Measurements from ENCODE around the gene NEU3. TPM values are rescaled to one million over a fixed set of nuclear protein-coding genes. Genes with fewer than 3 reads are reported as not detected.
"Not testable (repeated sequence)": the region's sequence is repeated elsewhere in the genome, so short reads cannot be mapped to it uniquely, and the experiment has no call there.

The NEU3 gene
- total and polyA plus RNA-seq, 2 donors (not counting 1 experiment from before 2014, with no cell fraction given) = 17.0 to 17.4 TPM

- no peaks in the 10 kb centered on the region for H3K27me3 ChIP-seq (replicated peaks in 1 of 4; ENCODE audit: control extremely low read depth in 1 of 4, control insufficient read depth in 3 of 4, insufficient read depth in 4 of 4, low read length in 3 of 4)
- TF ChIP-seq EZH2 (IDR thresholded peaks at IDR 0.05; ENCODE audit: borderline replicate concordance, insufficient read depth, low read depth, low read length, poor library complexity, severe bottlenecking) = no peak
- TF ChIP-seq CTCF (IDR thresholded peaks at IDR 0.05) = no peak
- Mint-ChIP-seq H3K4me1 (peaks cover 9% of the 10 kb centered on the region), H3K27ac (no peak overlapping the region), H3K27me3 (peaks cover 6% of the 10 kb centered on the region), H3K4me3 (no peak overlapping the region), H3K9me3 (ENCODE audit: insufficient read depth) (peaks cover 10% of the 10 kb centered on the region)
- intact Hi-C loops (cut with micrococcal nuclease) = no loop called here
- H3K9ac ChIP-seq (ENCODE audit: low read length) = no peak overlapping the region
- no peak overlapping the region for H3K4me2 ChIP-seq (replicated peaks; ENCODE audit: low read depth, low read length, poor library complexity, severe bottlenecking)
- no peaks in the 10 kb centered on the region for H3K36me3 ChIP-seq (replicated peaks in 1 of 2; ENCODE audit: control extremely low read depth in 1 of 2, control insufficient read depth in 1 of 2, extremely low read depth in 1 of 2, insufficient read depth in 2 of 2, low read length in 1 of 2)
- ChIA-PET CTCF (no interaction called here), POLR2A (no interaction called here)
- peaks cover 3 to 9% of the 10 kb centered on the region in 2 donors for H3K4me1 ChIP-seq (ENCODE audit: control insufficient read depth in 2 of 2, insufficient read depth in 2 of 2, low read length in 2 of 2)
- peaks cover 0 to 6% (median 0%) of the 10 kb centered on the region in 3 donors for H3K9me3 ChIP-seq (ENCODE audit: control extremely low read depth in 1 of 3, control insufficient read depth in 2 of 3, insufficient read depth in 1 of 3, low read length in 2 of 3)
- H3K4me3 ChIP-seq (ENCODE audit: control extremely low read depth in 1 of 5, extremely low read depth in 1 of 5, insufficient read depth in 1 of 5, low read depth in 2 of 5, low read length in 4 of 5) = no peak overlapping the region
- H3K79me2 ChIP-seq (ENCODE audit: control insufficient read depth, insufficient read depth, low read length) = no peaks in the 10 kb centered on the region
- no peak for ATAC-seq (ENCODE audit: low read depth)
- H2AFZ ChIP-seq (ENCODE audit: insufficient read depth, low read depth, low read length, poor library complexity, severe bottlenecking) = no peak overlapping the region
- DNase-seq = no peak
- no peak overlapping the region for H3K27ac ChIP-seq (ENCODE audit: low read length in 2 of 2)
- WGBS (ENCODE audit: insufficient coverage) = 97% methylated on average over 11 of the region's 11 CpGs
- no peaks in the 10 kb centered on the region for H4K20me1 ChIP-seq (ENCODE audit: control insufficient read depth, insufficient read depth, low read length, poor library complexity, severe bottlenecking)
Measured at GRCh38 chr11:75040167-75040770, 51.5 kb downstream of the NEU3 start.

- peaks cover 0 to 3% of the 10 kb centered on the region in 2 donors for H3K4me1 ChIP-seq (ENCODE audit: control insufficient read depth in 2 of 2, insufficient read depth in 2 of 2, low read length in 2 of 2)
- intact Hi-C loops (cut with micrococcal nuclease) = no loop called here
- no peak overlapping the region for H3K4me3 Mint-ChIP-seq
- no peaks in the 10 kb centered on the region for H3K36me3 ChIP-seq (replicated peaks in 1 of 2; ENCODE audit: control extremely low read depth in 1 of 2, control insufficient read depth in 1 of 2, extremely low read depth in 1 of 2, insufficient read depth in 2 of 2, low read length in 1 of 2)
- H3K27ac Mint-ChIP-seq = no peak overlapping the region
- H3K9me3 ChIP-seq (ENCODE audit: control extremely low read depth in 1 of 3, control insufficient read depth in 2 of 3, insufficient read depth in 1 of 3, low read length in 2 of 3) = peaks cover 0 to 6% (median 0%) of the 10 kb centered on the region in 3 donors
- no peaks in the 10 kb centered on the region for H3K79me2 ChIP-seq (ENCODE audit: control insufficient read depth, insufficient read depth, low read length)
- ATAC-seq (ENCODE audit: low read depth) (no peak), DNase-seq (no peak)
- H3K9ac ChIP-seq (ENCODE audit: low read length) = no peak overlapping the region
- H3K4me2 ChIP-seq (replicated peaks; ENCODE audit: low read depth, low read length, poor library complexity, severe bottlenecking) = no peak overlapping the region
- peaks cover 10% of the 10 kb centered on the region for H3K9me3 Mint-ChIP-seq (ENCODE audit: insufficient read depth)
- CTCF ChIA-PET = no interaction called here
- H4K20me1 ChIP-seq (ENCODE audit: control insufficient read depth, insufficient read depth, low read length, poor library complexity, severe bottlenecking) = no peaks in the 10 kb centered on the region
- no peak overlapping the region for H3K27ac ChIP-seq (ENCODE audit: low read length in 2 of 2)
- no peak overlapping the region for H3K4me3 ChIP-seq (ENCODE audit: control extremely low read depth in 1 of 5, extremely low read depth in 1 of 5, insufficient read depth in 1 of 5, low read depth in 2 of 5, low read length in 4 of 5)
- H2AFZ ChIP-seq (ENCODE audit: insufficient read depth, low read depth, low read length, poor library complexity, severe bottlenecking) = no peak overlapping the region
- WGBS (ENCODE audit: insufficient coverage) = no CpG with 5 or more reads among the region's 2 CpGs
- no peaks in the 10 kb centered on the region for H3K27me3 ChIP-seq (replicated peaks in 1 of 4; ENCODE audit: control extremely low read depth in 1 of 4, control insufficient read depth in 3 of 4, insufficient read depth in 4 of 4, low read length in 3 of 4)
- peaks cover 5% of the 10 kb centered on the region for H3K4me1 Mint-ChIP-seq
- POLR2A ChIA-PET = no interaction called here
- peaks cover 6% of the 10 kb centered on the region for H3K27me3 Mint-ChIP-seq
- TF ChIP-seq EZH2 (IDR thresholded peaks at IDR 0.05; ENCODE audit: borderline replicate concordance, insufficient read depth, low read depth, low read length, poor library complexity, severe bottlenecking) (no peak), CTCF (IDR thresholded peaks at IDR 0.05) (no peak)
Measured at GRCh38 chr11:75041263-75041662, 52.5 kb downstream of the NEU3 start.

- H3K4me1 Mint-ChIP-seq; H3K9me3 ChIP-seq (ENCODE audit: control extremely low read depth in 1 of 3, control insufficient read depth in 2 of 3, insufficient read depth in 1 of 3, low read length in 2 of 3); ATAC-seq (ENCODE audit: low read depth); H2AFZ ChIP-seq (ENCODE audit: insufficient read depth, low read depth, low read length, poor library complexity, severe bottlenecking); H4K20me1 ChIP-seq (ENCODE audit: control insufficient read depth, insufficient read depth, low read length, poor library complexity, severe bottlenecking); H3K9ac ChIP-seq (ENCODE audit: low read length); H3K27me3 Mint-ChIP-seq; POLR2A ChIA-PET; H3K9me3 Mint-ChIP-seq (ENCODE audit: insufficient read depth); H3K36me3 ChIP-seq (replicated peaks in 1 of 2; ENCODE audit: control extremely low read depth in 1 of 2, control insufficient read depth in 1 of 2, extremely low read depth in 1 of 2, insufficient read depth in 2 of 2, low read length in 1 of 2); intact Hi-C loops (cut with micrococcal nuclease); H3K4me3 Mint-ChIP-seq; H3K4me3 ChIP-seq (ENCODE audit: control extremely low read depth in 1 of 5, extremely low read depth in 1 of 5, insufficient read depth in 1 of 5, low read depth in 2 of 5, low read length in 4 of 5); H3K27me3 ChIP-seq (replicated peaks in 1 of 4; ENCODE audit: control extremely low read depth in 1 of 4, control insufficient read depth in 3 of 4, insufficient read depth in 4 of 4, low read length in 3 of 4); CTCF ChIA-PET; DNase-seq; H3K4me2 ChIP-seq (replicated peaks; ENCODE audit: low read depth, low read length, poor library complexity, severe bottlenecking); H3K27ac Mint-ChIP-seq; H3K4me1 ChIP-seq (ENCODE audit: control insufficient read depth in 2 of 2, insufficient read depth in 2 of 2, low read length in 2 of 2); H3K79me2 ChIP-seq (ENCODE audit: control insufficient read depth, insufficient read depth, low read length); H3K27ac ChIP-seq (ENCODE audit: low read length in 2 of 2): not testable (repeated sequence)
- WGBS (ENCODE audit: insufficient coverage) = no CpG with 5 or more reads among the region's 3 CpGs
Measured at GRCh38 chr11:75041821-75042220, 53.1 kb downstream of the NEU3 start.

All from B cell (primary cell).